Activated CD8-positive, alpha-beta memory T cell treated with anti-CD3 and anti-CD28 coated beads, Interleukin-2, amount 50 U/mL, for 24 hours (primary cell): ENCODE data around the gene MSI1.

Experiments used
- DNase-seq: peaks from one replicate; pipeline ENCODE4 v3.0.0-alpha.2; 2020; ENCODE audit errors: extremely low read depth

MSI1 gene

DNA sequence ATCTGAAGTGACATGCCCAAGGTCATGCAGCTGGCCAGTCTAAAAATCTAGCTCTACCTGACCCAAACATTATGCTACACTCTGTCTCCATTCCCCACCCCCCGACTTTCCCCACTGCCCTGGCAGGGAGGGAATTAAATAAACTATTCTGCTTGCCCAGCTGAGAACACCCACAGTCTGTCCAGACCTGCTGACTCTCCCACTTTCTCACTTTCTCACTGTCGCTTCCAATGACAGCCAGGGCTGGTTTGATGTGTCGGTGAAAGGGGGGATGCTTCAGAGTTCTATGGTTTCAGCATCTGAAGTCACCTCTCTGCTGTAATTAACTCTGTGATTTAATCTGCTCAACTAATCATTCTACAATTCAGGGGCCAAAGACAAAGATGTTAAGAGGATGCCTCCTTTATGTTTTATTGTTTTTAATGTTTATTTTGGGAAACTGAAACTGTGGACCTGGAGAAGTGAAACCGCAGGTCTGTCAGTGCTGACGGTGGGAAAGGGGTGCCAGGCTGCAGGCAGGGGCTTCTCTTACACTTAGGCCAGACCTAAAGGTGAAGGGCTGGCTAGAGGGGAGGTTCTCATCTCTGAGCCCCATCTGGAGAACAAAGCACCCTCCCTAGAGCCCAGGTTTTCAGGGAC, 8.1 kb upstream of the MSI1 start:
- DNase-seq = no peak

DNA sequence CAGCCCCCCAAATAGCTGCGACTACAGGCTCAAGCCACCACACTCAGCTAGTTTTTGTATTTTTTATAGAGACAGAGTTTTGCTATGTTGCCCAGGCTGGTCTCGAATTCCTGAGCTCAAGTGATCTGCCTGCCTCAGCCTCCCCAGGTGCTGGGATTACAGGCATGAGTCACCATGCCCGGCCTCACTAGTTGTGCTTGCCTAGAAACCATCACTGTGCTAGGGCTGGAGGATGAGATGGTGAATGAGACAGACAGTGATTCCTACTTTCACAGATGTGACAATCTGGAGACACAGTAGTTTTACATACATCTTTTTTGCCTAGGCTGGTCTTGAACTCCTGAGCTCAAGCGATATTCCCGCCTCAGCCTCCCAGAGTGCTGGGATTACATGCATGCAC, 7.5 kb upstream of the MSI1 start:
- DNase-seq = no peak

DNA sequence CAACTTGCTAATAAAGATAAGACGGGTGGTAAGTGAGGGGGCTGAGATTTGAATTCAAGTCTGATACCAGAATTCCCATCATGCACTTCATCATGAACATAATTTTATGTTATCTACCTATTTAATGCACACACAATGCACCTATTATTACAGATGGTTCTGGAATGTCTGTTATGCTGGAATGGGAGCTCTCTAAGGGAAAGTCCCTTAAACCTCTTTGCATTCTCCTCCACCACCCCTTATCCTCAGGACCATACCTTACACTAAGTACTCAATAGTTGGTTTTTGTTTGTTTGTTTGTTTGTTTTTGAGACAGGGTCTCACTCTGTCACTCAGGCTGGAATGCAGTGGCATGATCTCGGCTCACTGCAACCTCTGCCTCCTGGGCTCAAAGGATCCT, 7.0 kb upstream of the MSI1 start:
- no peak for DNase-seq

DNA sequence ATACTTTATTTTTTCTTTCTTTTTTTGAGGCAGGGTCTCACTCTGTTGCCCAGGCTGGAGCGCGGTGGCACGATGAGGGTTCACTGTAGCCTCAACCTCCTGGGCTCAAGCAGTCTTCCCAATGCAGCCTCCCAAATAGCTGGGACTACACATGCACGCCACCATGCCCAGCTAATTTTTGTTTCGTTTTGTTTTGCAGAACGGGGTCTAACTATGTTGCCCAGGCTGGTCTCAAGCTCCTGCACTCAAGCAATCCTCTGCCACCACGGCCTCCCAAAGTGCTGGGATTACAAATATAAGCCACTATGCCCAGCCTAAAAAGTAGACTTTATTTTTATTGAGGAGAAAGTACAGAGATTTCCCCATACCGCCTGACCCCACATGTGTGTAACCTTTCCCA, 4.7 kb upstream of the MSI1 start:
- no peak for DNase-seq

DNA sequence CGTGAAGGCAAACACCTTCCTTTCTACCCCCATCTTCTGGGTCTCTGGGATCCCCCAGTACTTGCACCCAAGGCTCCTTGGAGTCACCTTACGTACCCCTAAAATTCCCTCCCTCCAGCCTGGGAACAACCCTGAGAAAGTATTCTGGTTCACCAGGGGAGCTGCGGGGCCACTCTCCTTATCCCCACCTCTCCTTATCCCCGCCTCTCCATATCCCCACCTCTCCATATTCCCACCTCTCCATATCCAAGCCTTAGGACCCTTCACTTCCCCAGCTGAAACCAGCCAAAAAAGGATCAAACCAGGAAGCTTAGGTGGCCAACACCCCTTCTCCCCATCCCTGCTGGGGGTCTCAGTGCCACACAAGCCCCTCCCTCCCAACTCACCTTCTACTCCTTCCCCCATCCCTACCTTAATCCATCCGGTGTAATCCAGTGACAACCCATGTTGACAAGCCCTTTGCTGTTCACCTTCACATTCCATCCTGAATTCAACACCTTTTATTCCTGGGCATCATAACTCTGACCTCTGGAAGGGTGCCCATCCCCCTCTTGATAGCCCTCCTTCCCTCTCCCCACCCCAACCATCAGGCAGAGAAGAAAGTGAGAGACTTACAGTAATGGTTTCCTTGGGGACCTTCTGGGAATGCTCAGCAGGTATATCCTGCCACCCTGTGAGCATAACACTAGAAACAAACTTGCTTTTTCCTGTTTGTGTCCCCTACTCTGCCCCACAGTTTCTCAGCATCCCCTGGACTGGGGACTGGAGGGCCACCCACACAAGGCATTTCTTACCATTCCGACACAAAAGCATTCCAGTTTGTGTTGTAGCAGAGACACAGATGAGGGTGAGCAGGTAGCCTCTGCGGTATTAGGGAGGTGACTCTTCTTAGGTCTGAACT, 1.6 kb upstream of the MSI1 start:
- no peak for DNase-seq

DNA sequence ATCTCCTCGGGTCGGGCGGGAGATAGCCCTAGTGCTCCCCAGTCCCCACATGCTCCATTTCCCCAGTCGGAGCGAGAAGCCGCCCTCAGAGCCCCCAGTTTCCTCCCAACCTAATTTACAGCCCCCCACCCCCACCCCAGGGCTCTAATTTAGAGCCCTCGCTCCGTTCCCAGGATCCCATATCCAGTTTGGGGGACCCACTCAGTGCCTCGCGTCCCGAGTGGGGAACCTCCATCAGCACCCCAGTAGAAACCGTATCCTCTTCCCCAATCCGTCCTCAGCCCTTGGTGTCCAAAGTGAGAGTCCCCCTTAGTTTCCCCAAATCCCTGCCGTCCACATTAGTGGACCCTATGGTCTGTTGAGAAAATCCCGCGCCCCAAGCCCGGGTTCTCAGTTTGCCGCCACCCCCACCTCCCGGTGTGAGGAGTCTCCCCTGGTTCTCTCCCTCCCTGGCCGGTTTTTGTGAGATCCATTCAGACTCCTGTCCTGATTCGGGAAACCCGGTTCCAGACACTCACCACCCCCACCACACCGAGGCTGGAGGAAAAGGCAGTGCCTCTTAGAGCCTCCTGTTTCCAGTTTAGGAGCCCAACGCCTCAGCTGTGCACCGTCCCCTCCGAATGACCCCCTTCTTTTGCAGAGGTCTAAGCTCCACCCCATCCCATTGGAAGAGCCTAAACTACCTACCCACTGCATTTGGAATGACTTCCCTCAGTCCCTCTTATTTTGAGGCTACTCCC, 809 bp upstream of the MSI1 start:
- DNase-seq = no peak

DNA sequence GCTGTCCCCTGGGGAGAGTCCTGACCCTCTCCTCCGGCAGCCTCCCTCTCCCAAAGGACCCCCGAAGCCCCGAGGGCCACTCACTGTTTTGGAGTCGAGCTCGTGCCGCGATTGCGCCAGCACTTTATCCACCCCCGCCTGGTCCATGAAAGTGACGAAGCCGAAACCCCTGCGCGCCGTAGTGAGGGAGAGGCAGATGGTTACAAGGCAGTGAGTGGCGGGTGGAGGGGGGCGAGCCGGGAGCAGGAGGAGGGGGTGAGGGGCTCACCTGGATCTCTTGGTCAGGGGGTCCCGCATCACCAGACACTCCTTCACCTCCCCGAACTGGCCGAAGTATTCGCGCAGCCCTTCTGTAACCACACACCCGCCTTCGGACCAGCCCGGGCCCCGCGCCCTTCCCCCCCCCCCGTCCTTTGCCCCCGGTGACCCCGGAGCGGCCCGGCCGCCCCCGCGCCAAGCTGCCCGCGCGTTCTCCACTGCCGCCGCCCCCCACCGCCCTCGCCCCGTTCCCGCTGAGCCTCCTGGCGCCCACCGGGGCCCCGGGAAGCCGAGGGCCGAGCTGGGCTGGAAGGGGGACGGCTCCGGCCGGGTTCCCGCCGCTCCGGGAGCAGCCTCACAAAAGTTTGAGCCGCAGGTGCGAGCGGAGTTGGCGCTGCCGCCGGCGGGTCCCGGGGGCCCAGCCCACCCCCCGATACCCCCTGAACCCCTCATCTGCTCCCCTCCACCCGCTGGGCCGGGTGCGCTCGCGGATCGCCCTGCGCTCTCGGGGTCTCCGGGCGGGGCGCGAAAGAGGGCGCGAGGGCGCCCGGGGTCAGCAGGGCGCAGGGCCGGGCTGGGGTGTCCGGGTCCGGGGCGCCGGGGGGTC, 808 bp downstream of the MSI1 start:
- DNase-seq = no peak

DNA sequence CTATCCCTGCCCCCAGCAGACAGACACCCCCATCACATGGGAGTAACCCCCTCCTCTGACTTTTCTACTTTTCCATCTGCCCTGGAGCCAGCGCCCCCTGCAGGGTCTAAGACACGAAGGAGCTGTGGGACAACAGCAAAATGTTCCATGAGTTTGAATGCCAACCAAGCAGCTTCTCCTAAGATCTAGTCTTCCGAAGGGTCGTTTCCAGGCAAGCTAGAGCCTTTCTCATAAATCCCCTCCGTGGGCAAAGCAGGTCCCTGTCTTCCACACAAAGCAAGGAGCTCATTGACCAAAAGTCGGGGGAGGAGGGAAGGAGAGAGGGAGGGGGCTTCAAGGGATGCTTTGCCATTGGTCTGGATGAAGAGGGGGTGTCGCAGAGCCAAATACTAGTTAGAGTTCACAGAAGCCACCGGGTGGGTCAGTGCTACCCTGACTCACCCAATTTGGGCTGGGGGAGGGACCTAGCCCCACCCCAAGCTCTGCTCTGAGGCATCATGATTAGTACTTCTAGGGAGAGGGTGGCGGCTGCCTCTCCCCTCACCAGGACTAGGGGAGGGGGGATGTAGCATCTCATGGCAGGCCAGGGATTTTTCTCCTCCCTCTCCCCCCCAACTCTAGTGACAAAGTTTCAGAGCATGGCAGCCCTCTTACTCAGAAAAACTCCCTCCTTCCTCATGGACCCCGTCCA, 1.6 kb downstream of the MSI1 start:
- no peak for DNase-seq

DNA sequence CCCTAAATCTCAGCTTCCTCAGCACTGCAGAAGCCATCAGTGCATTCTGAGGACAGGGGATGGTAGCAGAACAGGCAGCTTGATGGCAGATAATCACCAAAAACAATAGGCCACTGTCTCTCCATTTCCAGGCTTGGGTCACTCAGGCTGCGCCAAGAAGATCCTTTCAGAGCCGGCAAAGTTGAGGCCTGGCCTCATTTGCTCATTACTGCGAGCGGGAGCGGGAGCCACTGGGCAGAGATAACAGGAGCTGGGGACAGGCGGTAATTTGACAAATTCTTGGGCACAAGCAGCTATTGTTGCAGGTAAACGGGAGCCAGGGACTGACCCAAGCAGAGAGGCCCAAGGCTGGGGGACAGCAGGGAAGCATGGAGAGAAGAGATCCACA, 2.1 kb downstream of the MSI1 start:
- no peak for DNase-seq

DNA sequence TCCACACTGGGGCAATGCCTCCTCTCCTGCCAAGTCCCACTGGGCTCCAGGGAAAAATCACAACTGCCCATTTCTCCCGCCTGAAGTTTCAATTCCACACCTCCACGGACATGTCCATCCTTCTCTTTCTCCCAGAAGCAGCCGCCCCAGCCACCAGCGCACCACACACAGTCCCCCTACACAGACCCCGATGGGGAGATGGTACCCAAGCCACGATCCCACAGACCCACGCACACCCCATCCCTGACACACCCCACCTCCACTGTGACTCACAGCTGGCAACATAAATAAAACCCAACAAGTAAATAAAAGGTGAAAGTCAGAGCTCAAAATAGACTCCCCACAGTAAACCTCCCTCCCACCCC, 2.6 kb downstream of the MSI1 start:
- DNase-seq = no peak

DNA sequence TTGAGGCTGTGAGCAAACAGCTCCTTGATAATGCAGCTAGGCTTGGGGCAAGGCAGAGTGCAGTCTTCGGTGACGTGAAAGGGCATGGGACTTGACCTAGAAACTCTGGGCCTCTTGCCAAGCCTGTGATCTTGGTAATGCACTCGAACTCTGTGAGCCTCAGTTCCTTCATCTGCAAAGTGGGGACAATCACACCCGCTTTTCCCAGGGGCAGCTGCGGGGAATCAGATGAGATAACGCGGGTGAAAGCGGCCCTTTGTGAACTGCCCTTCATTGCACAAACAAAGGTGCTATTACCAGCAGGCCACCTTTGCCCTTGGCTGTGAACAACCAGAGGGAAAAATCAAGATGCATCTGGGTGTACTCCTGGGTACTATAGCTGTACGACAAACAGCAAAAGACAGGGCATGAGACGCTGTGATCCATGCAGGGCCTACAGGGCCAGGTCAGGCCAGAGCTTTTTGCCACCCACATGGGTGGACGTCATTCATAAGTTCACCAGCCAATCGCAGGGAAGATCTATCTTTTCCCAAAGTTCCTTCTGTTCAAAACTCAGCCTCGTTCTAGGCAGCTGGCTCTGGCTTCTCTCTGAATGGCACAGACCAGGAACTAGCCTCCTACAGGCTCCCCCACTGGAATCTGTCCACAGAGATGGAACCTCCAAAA, 3.2 kb downstream of the MSI1 start:
- DNase-seq = no peak

DNA sequence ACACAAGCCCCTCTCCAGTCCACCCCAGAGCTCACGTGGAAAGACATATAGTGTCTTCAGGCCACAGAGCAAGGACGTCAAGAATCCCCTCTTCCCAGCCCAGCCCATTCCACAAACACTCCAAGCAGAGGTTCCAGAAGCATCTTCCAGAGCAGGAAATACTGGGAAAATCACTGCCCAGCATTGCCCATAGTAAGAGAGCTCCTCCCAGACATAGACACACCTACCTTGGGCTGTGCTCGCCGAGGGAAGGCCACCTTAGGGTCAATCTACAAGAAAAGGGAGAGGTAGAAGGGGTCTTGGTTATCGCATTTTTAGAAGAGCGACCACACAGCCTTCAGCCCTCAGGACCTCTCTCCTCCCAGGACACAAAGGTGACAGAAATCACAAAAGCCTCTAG, 4.5 kb downstream of the MSI1 start:
- DNase-seq = no peak

DNA sequence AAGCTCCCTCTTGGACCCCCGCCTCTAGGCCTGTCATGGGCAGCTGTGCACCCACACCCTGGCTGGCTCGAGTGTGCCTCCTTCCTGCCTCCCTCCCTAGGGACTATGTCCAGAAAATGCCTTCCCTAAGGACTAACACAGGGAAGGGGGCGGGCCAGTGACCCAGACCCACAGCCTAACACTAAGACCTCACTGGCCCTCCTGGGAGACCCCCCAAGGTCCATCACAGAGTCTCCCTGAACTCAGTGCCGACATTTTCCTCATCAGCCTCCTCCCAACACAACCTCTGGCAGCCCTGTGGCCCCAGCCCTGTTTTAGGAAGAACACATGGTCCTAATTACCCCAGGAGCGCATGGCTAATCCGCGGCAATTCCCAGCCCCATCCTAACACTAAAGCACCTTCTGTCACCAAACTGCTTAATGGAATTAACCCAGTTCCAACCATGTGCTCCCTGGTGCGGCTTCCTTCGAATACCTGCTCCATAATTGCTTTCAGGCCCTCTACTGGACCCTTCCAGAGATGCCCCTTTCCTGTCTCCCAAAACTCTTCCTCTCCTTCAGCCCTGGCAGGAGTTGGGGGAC, 5.6 kb downstream of the MSI1 start:
- no peak for DNase-seq

DNA sequence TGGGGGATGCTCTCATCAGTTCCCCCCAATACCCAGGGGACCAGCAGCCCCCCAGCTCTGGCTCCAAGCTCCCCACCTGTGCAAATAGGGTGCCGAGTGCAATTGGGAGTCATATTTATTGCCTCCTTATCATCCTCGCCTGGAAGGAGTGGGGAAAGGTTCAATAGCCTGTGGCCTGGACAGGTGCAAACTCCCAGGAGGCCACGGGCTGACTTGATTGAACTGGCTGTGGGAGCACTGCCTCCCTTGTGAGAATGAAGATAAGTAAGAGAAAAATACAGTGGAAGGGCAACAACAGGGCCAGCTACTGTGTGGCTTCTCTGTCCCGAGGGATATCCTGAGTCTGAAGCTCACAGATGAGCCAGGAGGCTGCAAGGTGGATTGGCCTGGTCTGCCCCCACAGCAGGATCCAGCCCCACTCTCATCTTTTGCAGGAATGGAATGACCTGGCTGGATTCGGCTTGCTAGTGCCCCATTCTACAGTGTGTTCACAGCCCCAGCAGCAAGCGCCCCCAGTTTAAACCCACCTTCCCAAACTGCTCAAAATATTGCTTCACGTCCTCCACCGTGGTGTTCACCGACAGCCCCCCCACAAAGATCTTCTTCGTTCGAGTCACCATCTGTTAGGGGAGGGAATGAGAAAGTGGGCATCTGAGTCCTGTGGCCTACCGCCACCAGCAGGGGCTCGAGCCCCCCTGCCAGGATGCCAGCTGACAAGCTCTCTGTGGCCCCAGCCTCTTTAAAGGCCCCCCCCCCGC, 6.3 kb downstream of the MSI1 start:
- DNase-seq = no peak

DNA sequence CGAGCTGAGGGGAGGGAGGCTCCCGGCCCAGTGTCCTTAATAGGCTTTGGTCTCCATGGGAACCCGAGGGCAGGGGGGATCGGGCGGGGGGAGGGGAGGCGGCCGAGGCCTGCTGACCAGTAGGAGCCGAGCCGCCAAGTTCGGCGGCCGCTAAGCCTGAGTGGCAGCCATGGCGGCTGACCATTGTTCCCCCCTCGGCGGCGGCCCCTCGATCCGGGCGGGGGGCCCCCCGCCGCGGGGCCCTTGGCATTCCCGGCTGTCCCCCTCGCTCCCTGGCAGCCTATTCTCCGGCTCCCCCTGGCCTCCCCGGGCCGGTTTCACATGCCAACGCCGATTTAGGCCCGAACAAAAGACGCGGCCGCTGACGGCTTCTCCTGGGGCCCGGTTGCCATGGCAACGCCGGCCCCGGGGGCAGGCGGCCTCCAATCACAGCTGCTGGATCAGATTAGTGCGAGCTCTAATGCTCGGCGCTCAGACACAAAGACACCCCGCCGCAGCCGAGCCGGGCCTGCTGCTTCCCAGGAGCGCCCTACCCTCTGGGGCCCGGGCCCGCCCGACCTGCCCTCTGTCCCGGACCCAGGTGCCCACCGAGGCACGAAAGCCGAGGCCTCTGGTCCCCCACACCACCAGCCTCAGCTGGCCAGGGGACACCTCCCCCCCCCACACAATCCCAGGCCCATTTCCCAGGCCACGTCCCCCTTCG, 7.3 kb downstream of the MSI1 start:
- DNase-seq = no peak

DNA sequence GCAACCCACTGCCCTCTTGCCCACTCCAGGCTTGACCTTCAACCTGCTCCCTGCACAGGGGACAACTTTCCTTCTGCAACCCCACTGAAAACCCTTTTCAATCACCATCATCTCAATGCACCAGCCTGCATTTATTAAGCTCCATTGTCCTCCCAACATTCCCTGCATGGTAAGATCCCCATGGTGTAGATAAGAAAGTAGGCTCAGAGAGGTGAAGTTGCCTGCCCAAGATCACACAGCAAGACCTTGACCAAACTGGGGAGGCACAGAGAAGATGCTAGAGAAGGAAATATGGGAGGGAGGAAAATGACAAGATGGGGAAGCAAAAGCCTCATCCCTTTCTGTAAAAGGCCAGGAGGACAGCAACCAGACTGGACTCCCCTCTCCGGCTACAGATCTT, 9.8 kb downstream of the MSI1 start:
- no peak for DNase-seq

DNA sequence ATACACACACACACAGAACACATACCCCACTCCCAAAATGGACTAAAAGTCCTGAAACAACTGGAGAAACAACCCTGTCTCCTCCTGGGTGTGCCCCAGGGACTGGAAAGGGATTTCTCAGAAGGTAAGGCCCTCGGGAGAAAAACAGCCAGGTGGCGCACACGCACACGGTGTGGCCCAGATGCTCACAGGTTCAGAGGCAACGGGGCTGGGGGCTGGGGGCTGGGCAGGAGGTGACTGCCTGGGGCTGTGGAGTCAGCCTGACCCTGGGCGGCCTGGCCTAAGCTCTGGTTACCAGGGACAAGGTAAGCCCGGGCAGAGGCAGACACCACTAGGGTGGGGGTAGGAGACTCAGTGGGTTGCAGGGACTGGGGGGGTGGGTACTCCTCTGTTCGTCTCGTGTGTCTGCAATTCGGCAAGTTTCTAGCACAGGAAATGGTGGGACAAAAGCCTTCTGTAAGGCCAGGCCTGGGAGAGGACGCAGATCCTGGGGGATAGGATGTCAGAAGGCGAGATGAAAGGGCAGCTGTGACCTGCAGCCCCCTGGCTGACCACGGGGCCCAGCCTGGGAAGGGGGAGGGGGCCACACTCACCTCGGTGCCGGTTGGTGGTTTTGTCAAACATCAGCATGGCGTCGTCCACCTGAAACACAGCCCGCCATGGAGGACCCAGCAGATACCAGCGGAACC, 10.4 kb downstream of the MSI1 start:
- no peak for DNase-seq

DNA sequence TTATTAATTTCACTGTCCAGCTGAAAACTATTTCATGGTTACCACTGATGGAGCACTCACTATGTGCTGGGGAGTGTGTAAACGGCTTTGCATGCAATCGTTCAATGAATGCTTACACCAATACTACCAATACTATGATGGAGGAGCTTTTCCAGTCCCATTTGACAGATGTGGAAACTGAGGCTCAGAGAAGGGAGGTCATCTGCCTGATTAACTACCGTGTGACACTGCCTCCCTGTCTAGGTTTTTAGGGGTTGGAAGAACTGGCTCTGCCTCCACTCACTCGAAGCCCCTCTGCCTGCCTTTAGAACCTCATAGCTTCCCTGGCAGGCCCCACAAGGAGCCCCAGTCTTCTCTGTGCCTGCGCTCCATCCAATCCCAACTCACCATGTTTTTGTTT, 11.9 kb downstream of the MSI1 start:
- no peak for DNase-seq
